ENCODE results near the gene AK5.

AK5 gene

GRCh38 chr1:77385551-77385950 is 103.7 kb downstream of the AK5 start:
- H3K9me3 ChIP-seq (ENCODE audit: insufficient read depth, low read depth, low read length): no peaks in the 10 kb centered on the region
- H3K4me1 ChIP-seq (ENCODE audit: insufficient read depth, low read length): peaks cover 3% of the 10 kb centered on the region; the same call in 1 of the 2 replicates
- H3K4me3 ChIP-seq (ENCODE audit: low read length): no peak overlapping the region
- no peaks in the 10 kb centered on the region for H3K27me3 ChIP-seq (ENCODE audit: insufficient read depth, low read length)
- H3K9ac ChIP-seq (ENCODE audit: low read depth, low read length): no peak overlapping the region
- H3K36me3 ChIP-seq (ENCODE audit: insufficient read depth, low read depth, low read length): no peaks in the 10 kb centered on the region
- no peak overlapping the region for H3K27ac ChIP-seq (ENCODE audit: low read length)

GRCh38 chr1:77386276-77386675 is 104.5 kb downstream of the AK5 start:
- H3K36me3 ChIP-seq (ENCODE audit: insufficient read depth, low read depth, low read length): no peaks in the 10 kb centered on the region

GRCh38 chr1:77387553-77387952 is 105.7 kb downstream of the AK5 start:
- Histone ChIP-seq H3K27me3 (ENCODE audit: insufficient read depth, low read length) (no peaks in the 10 kb centered on the region), H3K9ac (ENCODE audit: low read depth, low read length) (no peak overlapping the region), H3K27ac (ENCODE audit: low read length) (no peak overlapping the region), H3K9me3 (ENCODE audit: insufficient read depth, low read depth, low read length) (no peaks in the 10 kb centered on the region), H3K36me3 (ENCODE audit: insufficient read depth, low read depth, low read length) (no peaks in the 10 kb centered on the region), H3K4me1 (ENCODE audit: insufficient read depth, low read length) (peaks cover 3% of the 10 kb centered on the region; the same call in 1 of the 2 replicates), H3K4me3 (ENCODE audit: low read length) (no peak overlapping the region)

More at GRCh38 chr1:77386276-77386675, 104.5 kb downstream of the AK5 start:
- Histone ChIP-seq H3K9me3 (ENCODE audit: insufficient read depth, low read depth, low read length) (no peaks in the 10 kb centered on the region), H3K4me3 (ENCODE audit: low read length) (no peak overlapping the region), H3K27me3 (ENCODE audit: insufficient read depth, low read length) (no peaks in the 10 kb centered on the region), H3K9ac (ENCODE audit: low read depth, low read length) (no peak overlapping the region), H3K4me1 (ENCODE audit: insufficient read depth, low read length) (peaks cover 3% of the 10 kb centered on the region; the same call in 1 of the 2 replicates), H3K27ac (ENCODE audit: low read length) (no peak overlapping the region)

- H3K9me3 ChIP-seq (ENCODE audit: insufficient read depth, low read depth, low read length): no peaks in the 10 kb centered on the region
- no peak overlapping the region for H3K27ac ChIP-seq (ENCODE audit: low read length)
- H3K9ac ChIP-seq (ENCODE audit: low read depth, low read length): no peak overlapping the region
- H3K4me1 ChIP-seq (ENCODE audit: insufficient read depth, low read length): peaks cover 3% of the 10 kb centered on the region; the same call in 1 of the 2 replicates
- H3K36me3 ChIP-seq (ENCODE audit: insufficient read depth, low read depth, low read length): no peaks in the 10 kb centered on the region
- no peak overlapping the region for H3K4me3 ChIP-seq (ENCODE audit: low read length)
- no peaks in the 10 kb centered on the region for H3K27me3 ChIP-seq (ENCODE audit: insufficient read depth, low read length)
These were observed 106.8 kb downstream of the AK5 start for GRCh38 chr1:77388661-77389060.

GRCh38 chr1:77392486-77392885 is 110.7 kb downstream of the AK5 start:
- Histone ChIP-seq H3K27ac (ENCODE audit: low read length) (no peak overlapping the region), H3K4me3 (ENCODE audit: low read length) (no peak overlapping the region), H3K36me3 (ENCODE audit: insufficient read depth, low read depth, low read length) (no peaks in the 10 kb centered on the region), H3K27me3 (ENCODE audit: insufficient read depth, low read length) (no peaks in the 10 kb centered on the region), H3K9me3 (ENCODE audit: insufficient read depth, low read depth, low read length) (no peaks in the 10 kb centered on the region), H3K9ac (ENCODE audit: low read depth, low read length) (no peak overlapping the region), H3K4me1 (ENCODE audit: insufficient read depth, low read length) (no peaks in the 10 kb centered on the region)

GRCh38 chr1:77394166-77394565 is 112.3 kb downstream of the AK5 start:
- H3K27ac ChIP-seq (ENCODE audit: low read length): no peak overlapping the region
- no peak overlapping the region for H3K4me3 ChIP-seq (ENCODE audit: low read length)
- H3K36me3 ChIP-seq (ENCODE audit: insufficient read depth, low read depth, low read length): no peaks in the 10 kb centered on the region
- no peaks in the 10 kb centered on the region for H3K9me3 ChIP-seq (ENCODE audit: insufficient read depth, low read depth, low read length)
- H3K27me3 ChIP-seq (ENCODE audit: insufficient read depth, low read length): no peaks in the 10 kb centered on the region
- H3K9ac ChIP-seq (ENCODE audit: low read depth, low read length): no peak overlapping the region
- no peaks in the 10 kb centered on the region; the same call in 1 of the 2 replicates for H3K4me1 ChIP-seq (ENCODE audit: insufficient read depth, low read length)

- Histone ChIP-seq H3K9me3 (ENCODE audit: insufficient read depth, low read depth, low read length) (no peaks in the 10 kb centered on the region), H3K4me1 (ENCODE audit: insufficient read depth, low read length) (no peaks in the 10 kb centered on the region; the same call in 1 of the 2 replicates), H3K4me3 (ENCODE audit: low read length) (no peak overlapping the region), H3K9ac (ENCODE audit: low read depth, low read length) (no peak overlapping the region), H3K27me3 (ENCODE audit: insufficient read depth, low read length) (no peaks in the 10 kb centered on the region), H3K36me3 (ENCODE audit: insufficient read depth, low read depth, low read length) (no peaks in the 10 kb centered on the region), H3K27ac (ENCODE audit: low read length) (no peak overlapping the region)
These were observed 113.2 kb downstream of the AK5 start for GRCh38 chr1:77395051-77395450.

GRCh38 chr1:77398152-77398551 is 116.3 kb downstream of the AK5 start:
- Histone ChIP-seq H3K36me3 (ENCODE audit: insufficient read depth, low read depth, low read length) (no peaks in the 10 kb centered on the region), H3K27me3 (ENCODE audit: insufficient read depth, low read length) (no peaks in the 10 kb centered on the region), H3K4me3 (ENCODE audit: low read length) (no peak overlapping the region), H3K9ac (ENCODE audit: low read depth, low read length) (no peak overlapping the region), H3K4me1 (ENCODE audit: insufficient read depth, low read length) (no peaks in the 10 kb centered on the region; the same call in 1 of the 2 replicates), H3K27ac (ENCODE audit: low read length) (no peak overlapping the region), H3K9me3 (ENCODE audit: insufficient read depth, low read depth, low read length) (no peaks in the 10 kb centered on the region)

GRCh38 chr1:77399250-77400086 is 117.6 kb downstream of the AK5 start:
- no peak overlapping the region for H3K9ac ChIP-seq (ENCODE audit: low read depth, low read length)
- no peaks in the 10 kb centered on the region for H3K9me3 ChIP-seq (ENCODE audit: insufficient read depth, low read depth, low read length)
- no peaks in the 10 kb centered on the region; the same call in 1 of the 2 replicates for H3K4me1 ChIP-seq (ENCODE audit: insufficient read depth, low read length)
- H3K4me3 ChIP-seq (ENCODE audit: low read length): no peak overlapping the region
- no peaks in the 10 kb centered on the region for H3K27me3 ChIP-seq (ENCODE audit: insufficient read depth, low read length)
- no peaks in the 10 kb centered on the region for H3K36me3 ChIP-seq (ENCODE audit: insufficient read depth, low read depth, low read length)
- no peak overlapping the region for H3K27ac ChIP-seq (ENCODE audit: low read length)

GRCh38 chr1:77400781-77401180 is 119.0 kb downstream of the AK5 start:
- Histone ChIP-seq H3K27ac (ENCODE audit: low read length) (no peak overlapping the region), H3K9ac (ENCODE audit: low read depth, low read length) (no peak overlapping the region), H3K36me3 (ENCODE audit: insufficient read depth, low read depth, low read length) (no peaks in the 10 kb centered on the region), H3K27me3 (ENCODE audit: insufficient read depth, low read length) (no peaks in the 10 kb centered on the region), H3K4me3 (ENCODE audit: low read length) (no peak overlapping the region), H3K4me1 (ENCODE audit: insufficient read depth, low read length) (no peaks in the 10 kb centered on the region; the same call in 1 of the 2 replicates), H3K9me3 (ENCODE audit: insufficient read depth, low read depth, low read length) (no peaks in the 10 kb centered on the region)

- Histone ChIP-seq H3K9ac (ENCODE audit: low read depth, low read length) (no peak overlapping the region), H3K4me3 (ENCODE audit: low read length) (no peak overlapping the region), H3K9me3 (ENCODE audit: insufficient read depth, low read depth, low read length) (no peaks in the 10 kb centered on the region), H3K4me1 (ENCODE audit: insufficient read depth, low read length) (no peaks in the 10 kb centered on the region; the same call in 1 of the 2 replicates), H3K36me3 (ENCODE audit: insufficient read depth, low read depth, low read length) (no peaks in the 10 kb centered on the region), H3K27me3 (ENCODE audit: insufficient read depth, low read length) (no peaks in the 10 kb centered on the region), H3K27ac (ENCODE audit: low read length) (no peak overlapping the region)
These were observed 119.6 kb downstream of the AK5 start for GRCh38 chr1:77401384-77401783.

GRCh38 chr1:77405186-77405585 is 123.4 kb downstream of the AK5 start:
- H3K9me3 ChIP-seq (ENCODE audit: insufficient read depth, low read depth, low read length): no peaks in the 10 kb centered on the region
- no peak overlapping the region for H3K4me3 ChIP-seq (ENCODE audit: low read length)
- no peak overlapping the region for H3K27ac ChIP-seq (ENCODE audit: low read length)
- no peak overlapping the region for H3K9ac ChIP-seq (ENCODE audit: low read depth, low read length)
- H3K4me1 ChIP-seq (ENCODE audit: insufficient read depth, low read length): no peaks in the 10 kb centered on the region
- H3K27me3 ChIP-seq (ENCODE audit: insufficient read depth, low read length): no peaks in the 10 kb centered on the region
- H3K36me3 ChIP-seq (ENCODE audit: insufficient read depth, low read depth, low read length): no peaks in the 10 kb centered on the region
